ENCODE measurements around the gene B4GALNT4.
A peak's percentile ranks its signal among the peaks of the same experiment; 100 is the strongest.
"Not testable (repeated sequence)": the region's sequence is repeated elsewhere in the genome, so short reads cannot be mapped to it uniquely, and the experiment has no call there.

B4GALNT4 gene

DNA sequence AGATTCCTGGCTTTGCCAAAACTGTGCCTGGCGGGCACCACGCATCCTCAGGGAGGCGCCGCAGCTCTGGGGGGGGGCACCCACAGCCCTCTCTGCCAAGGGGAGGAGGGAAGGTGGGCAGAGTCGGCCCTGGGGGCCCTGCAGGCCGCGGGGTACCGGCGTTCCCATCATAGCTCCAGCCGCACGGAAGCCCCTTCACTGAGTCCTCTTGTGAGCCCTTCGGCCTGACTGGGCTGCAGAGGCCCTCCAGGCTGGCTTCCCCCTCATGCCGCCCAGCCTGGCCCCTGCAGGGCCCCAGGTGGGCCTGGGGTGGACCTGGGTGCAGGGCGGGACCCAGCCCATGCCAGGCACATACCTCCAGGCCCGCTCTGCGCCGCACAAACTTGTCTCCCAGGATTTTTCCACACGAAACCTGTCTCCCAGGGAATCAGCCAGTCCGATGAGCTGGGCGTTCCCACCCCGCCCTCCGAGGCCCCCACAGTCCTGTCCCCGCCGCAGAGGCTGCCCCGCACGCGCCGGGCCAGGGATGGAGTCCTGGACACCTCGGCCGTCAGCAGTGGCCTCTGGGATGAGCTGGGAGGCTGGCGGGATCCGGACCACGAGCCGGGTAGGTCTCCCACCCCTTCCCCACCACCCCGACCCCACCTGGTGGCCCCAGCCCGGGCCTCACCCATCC, 22.9 kb downstream of the B4GALNT4 start:
- DNase-seq (ENCODE audit: low spot score): no peak

GRCh38 chr11:393219-394033, 24.1 kb downstream of the B4GALNT4 start:
- DNase-seq (ENCODE audit: low spot score): no peak

DNA sequence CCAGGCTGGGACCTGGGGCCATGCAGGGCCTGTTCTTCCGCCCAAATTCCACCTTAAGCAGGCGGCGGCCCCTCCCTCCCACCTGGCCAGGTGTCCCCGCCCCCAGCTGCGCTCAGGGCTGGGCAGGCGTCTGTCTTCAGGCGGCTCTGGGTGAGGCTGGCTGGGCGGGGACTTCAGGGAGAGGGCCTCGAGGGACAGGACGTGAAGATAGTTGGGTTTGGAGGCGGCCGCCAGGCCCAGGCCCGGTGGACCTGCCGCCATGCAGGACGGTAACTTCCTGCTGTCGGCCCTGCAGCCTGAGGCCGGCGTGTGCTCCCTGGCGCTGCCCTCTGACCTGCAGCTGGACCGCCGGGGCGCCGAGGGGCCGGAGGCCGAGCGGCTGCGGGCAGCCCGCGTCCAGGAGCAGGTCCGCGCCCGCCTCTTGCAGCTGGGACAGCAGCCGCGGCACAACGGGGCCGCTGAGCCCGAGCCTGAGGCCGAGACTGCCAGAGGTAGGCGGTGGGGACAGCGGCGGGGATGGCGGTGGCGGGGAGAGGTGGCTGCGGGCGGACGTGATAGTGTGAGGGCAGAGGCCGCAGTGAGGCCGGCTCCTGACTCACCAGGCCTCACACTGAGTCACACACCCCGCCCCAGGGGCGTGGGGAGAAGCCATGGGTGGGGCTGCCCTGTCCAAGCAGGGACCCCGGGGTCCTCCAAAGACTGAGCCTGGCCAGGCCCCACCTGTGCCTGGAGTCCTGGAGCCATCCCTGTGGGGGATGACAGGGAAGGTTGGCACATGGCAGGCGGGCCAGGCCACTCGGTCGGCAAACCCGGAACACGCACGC, 24.9 kb downstream of the B4GALNT4 start, which contains the start of gene PKP3:
TSS of gene PKP3 (plus strand) at position 176 of the 824 bp plus-strand sequence. CDS start at position 260, 84 bp downstream.
- DNase-seq (ENCODE audit: low spot score): no peak

- no peak for DNase-seq (ENCODE audit: low spot score)
These were observed 25.8 kb downstream of the B4GALNT4 start for GRCh38 chr11:394858-395655.

DNA sequence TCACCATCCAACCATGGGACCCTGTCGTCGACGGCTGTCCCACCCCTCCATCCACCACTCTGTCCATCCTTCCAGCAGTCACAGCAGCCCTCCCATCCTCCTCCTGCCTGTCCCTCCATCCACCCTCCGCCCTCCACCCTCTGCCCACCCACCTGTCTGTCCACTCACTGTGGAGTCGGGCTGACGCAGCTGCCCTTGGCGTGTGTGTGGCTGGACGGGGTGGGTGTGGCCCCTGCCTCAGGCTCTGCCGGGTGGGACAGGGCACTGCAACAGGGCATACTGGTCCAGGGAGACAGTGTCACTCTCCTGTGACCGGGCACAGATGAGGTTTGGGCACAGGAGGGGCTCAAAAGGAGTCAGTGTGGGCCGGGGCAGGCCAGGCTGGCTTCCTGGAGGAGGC, 26.6 kb downstream of the B4GALNT4 start:
- no peak for DNase-seq (ENCODE audit: low spot score)

- DNase-seq (ENCODE audit: low spot score): no peak
These were observed 27.2 kb downstream of the B4GALNT4 start for GRCh38 chr11:396511-396947.

DNA sequence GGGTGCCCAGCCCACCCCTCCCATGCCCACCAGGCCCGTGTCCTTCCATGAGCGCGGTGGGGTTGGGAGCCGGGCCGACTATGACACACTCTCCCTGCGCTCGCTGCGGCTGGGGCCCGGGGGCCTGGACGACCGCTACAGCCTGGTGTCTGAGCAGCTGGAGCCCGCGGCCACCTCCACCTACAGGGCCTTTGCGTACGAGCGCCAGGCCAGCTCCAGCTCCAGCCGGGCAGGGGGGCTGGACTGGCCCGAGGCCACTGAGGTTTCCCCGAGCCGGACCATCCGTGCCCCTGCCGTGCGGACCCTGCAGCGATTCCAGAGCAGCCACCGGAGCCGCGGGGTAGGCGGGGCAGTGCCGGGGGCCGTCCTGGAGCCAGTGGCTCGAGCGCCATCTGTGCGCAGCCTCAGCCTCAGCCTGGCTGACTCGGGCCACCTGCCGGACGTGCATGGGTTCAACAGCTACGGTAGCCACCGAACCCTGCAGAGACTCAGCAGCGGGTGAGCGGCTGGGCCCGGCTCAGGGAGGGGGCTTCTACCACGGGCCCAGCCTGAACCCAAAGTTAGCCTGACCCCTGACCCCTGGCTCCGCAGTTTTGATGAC, 27.7 kb downstream of the B4GALNT4 start:
- DNase-seq (ENCODE audit: low spot score): peak; percentile 59

DNA sequence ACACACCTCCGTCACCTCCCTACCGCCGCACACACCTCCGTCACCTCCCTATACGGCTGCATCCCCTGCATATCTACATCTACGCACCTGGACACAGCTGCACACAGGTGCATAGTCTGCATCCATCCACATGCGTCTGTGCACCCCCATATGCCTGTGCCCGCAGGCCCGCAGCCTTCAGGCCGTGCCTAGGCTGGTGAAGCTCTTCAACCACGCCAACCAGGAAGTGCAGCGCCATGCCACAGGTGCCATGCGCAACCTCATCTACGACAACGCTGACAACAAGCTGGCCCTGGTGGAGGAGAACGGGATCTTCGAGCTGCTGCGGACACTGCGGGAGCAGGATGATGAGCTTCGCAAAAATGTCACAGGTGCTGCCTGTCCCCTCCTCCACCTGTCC, 29.5 kb downstream of the B4GALNT4 start:
- no peak for DNase-seq (ENCODE audit: low spot score)

- DNase-seq (ENCODE audit: low spot score): no peak
These were observed 30.5 kb downstream of the B4GALNT4 start for GRCh38 chr11:399731-400211.

- no peak for DNase-seq (ENCODE audit: low spot score)
These were observed 31.0 kb downstream of the B4GALNT4 start for GRCh38 chr11:400241-400689.

DNA sequence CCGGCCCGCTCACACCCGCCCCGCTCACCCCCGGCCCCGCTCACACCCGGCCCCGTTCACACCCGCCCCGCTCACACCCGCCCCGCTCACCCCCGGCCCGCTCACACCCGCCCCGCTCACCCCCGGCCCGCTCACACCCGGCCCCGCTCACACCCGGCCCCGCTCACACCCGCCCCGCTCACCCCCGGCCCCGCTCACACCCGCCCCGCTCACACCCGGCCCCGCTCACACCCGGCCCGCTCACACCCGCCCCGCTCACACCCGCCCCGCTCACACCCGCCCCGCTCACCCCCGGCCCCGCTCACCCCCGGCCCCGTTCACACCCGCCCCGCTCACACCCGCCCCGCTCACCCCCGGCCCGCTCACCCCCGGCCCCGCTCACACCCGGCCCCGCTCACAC, 31.9 kb downstream of the B4GALNT4 start:
- not testable (repeated sequence) for DNase-seq (ENCODE audit: low spot score)

- DNase-seq (ENCODE audit: low spot score): no peak
These were observed 33.9 kb downstream of the B4GALNT4 start for GRCh38 chr11:403021-403760.

GRCh38 chr11:403761-404431, 34.6 kb downstream of the B4GALNT4 start:
- no peak for DNase-seq (ENCODE audit: low spot score)

- no peak for DNase-seq (ENCODE audit: low spot score)
These were observed 35.4 kb downstream of the B4GALNT4 start for GRCh38 chr11:404551-405264.

DNA sequence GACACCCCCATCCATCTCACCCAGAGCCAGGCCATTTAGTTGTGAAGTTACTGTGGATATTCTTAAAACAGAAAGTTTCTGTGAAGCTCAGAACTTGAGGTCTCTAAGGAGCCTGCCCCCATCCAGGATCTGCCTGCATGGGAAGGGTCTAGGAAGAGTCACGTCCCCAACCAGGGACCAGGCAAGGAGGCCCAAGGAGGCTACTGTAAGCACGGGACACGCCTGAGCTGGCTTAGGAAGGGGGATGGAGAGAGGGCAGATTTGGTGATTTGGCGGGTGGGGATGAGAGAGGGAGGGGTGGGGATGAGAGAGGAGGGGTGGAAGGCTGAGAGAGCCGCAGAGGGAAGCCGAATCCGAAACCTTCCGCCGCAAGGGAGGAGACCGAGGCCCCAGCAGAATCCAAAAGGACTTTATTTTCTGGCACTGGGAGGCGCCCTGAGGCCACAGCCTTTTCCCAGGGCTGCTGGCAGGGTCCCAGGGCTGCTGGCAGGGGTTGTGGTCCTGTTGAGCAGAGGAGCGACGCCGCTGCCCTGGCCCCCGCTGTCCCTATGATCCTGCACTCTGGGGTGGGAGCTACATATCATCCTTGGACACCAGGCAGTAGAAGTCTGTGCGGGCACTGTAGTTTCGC, 36.1 kb downstream of the B4GALNT4 start:
- DNase-seq (ENCODE audit: low spot score): no peak

DNA sequence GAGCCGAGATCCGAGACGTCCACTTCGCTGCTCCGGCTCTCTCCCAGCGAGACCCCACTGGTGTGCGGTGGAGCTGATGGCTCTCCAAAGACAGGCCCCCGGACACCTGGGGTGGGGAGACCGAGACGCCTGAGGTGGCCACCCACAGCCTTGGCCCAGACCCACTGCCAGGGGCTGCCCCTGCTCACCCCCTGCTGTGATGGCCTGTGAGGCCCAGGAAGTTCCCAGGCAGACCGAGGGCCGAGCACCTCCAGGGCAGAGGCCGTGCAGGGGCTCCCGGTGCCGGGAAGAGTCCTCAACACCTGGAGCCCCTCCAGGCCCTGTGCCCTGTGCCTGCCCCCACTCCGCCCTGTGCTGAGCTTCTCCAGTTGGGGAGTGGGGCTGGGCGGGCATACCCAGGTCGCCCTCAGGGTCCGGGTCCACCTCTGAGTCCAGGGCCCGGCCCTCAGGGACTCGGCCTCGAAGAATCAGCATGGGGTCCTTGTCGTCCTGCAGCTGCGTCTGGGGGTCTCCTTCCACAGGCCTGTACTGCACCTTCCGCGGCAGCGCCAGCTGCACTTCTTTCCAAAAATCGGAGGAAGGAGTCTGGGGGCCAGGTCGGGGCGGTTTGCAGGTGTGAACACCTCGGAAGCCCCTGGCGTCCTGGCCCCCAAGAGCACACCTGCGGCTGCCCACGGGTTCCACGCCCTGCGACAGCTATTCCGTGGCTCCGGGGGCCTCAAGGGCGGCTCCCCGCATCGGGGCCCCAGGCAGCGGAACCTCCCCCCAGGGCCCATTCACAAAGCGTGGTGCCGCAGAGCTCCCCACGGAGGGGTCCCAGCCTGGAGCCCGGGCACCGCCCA, 36.9 kb downstream of the B4GALNT4 start:
- no peak for DNase-seq (ENCODE audit: low spot score)
